Measurements from ENCODE around the gene CMYA5.

Gene CMYA5

DNA sequence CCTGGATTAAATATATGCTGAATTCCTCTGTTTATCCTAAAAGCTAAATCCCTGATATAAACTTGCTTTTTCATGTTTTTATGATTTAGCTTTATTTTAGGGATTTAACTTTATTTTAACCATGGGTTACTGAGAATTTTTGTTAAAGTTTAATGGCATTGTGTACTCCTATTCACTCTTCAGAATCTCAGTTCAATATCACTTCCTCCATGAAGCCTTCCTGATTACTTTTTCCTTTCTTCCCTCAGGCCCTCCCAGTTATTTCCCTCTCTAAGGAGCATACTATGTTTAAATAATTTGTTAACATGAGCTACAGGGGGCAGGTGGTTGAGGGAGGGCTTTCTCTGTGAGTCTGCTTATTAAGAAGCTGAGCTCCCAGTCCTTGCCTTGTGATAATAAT, 151.5 kb downstream of the CMYA5 start:
- DNase-seq, result no peak

DNA sequence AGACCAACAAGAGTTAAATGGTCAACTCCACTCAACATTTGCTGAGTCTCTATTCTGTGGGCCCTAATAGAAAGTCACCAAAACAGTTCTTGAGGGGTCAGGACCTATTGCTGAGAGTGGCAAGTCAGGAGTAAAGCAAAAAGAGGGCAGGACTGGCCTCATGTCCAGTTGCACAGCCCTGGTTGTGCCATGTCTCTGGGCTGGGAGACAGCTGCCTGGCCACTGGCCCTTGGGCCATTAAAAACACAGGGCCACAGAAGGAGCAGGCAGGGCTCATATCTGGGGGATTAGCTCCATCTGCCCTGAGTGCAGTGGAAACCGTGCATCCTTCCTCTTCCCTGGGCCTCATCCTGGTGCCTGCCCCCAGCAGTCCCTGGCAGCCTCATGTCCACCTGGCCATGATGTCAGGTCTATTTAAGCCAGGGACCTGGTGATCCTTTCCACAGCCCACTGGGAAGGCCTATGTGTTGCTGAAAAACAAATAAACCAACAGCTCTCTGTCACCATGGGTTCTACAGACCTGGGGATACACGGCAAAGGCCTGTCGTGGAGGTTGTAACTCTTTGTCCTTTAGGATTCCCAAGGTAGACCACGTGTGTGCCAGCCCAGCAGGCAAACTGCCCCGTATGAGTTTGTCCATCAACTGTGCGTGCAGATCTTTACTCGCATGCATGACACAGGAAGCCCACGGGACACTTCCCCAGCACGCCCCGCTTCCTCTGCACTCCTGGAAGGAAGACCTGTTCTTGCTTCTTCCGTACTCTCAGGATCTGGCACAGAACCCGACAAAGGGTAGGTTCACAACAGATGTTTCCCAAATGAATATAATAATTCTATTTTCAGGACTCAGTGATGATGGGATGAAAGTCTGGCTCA, 152.6 kb downstream of the CMYA5 start:
- DNase-seq, result no peak

DNA sequence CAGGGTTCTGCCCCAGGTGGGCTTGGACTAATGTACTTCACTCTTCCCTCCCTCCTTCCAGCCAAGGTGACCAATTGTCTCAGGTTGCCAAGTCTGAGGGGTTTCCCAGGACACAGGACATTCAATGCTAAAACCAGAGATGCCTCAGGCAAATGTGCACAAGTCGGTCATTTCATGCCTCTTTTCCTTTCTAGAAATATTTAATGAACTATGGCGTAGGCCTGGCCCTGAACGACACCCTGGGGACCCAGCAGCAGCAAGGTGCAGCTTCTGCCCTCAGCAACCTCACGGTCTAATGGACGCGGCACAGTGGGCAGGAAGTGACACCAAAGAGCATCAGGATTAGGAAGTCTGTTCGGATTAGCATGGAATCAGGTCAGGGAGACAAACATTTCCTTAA, 153.4 kb downstream of the CMYA5 start:
- DNase-seq, result no peak

DNA sequence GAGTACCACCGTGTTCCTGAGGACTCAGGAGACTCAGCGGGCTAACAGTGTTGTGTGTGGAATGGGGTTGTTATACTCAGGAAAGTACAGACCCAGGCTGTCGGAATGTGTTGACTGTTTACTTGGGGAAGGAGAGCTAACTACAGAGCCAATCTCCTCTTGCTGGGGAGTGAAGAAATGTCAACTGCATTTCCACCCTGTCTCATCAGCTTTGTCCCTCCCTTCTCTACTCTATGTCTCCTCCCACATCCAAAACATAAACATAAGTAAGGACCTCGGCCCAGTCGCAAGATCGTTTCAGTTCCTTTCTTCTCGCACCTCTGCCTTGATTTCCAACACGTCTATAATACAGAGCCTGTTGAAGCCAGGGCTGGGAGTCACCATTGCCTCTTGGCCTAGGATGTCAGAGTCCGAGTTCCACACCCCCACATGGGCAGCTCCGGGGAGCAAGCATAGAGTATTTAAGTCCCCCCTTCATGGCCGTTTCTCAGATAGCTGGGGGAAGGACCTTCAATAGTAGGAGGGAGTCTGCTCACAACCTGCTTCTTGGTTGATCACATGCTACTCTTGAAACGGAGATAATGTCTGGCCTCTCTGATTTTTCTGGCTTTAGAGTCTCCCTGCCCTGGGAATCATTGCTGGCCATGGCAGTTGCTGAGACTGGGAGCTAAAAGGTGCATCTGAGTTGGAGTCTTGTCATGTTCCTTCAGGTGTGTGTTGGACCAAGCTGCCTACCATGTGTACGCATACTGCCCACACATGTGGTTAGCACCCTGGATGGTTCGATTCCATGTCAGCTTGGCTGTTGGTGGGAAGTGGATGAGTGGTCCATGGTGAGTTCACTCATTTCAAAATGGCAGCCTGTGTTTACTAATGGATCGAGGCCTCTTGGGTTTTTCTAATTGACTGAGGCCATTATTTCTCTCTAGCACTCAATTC, 154.1 kb downstream of the CMYA5 start:
- DNase-seq, result no peak

DNA sequence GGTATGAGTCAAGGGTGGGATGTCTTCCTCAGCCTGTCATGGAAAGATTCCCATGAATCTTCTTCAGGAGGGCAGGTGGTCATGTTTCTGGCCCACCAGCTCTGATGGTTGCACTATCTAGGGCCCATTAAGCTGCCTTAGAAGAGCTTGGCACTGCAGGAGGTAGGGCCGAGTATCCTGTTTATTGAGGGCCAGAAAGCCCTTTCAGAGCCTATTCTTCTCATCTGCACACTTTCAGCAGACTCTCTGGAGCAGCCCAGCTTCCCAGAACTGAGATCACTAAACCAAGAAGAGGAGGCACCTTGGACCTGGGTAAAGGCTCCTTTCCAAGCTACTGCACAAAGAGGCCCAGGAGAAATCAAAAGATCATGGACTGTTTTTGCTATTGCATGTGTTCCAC, 154.9 kb downstream of the CMYA5 start:
- no peak for DNase-seq

DNA sequence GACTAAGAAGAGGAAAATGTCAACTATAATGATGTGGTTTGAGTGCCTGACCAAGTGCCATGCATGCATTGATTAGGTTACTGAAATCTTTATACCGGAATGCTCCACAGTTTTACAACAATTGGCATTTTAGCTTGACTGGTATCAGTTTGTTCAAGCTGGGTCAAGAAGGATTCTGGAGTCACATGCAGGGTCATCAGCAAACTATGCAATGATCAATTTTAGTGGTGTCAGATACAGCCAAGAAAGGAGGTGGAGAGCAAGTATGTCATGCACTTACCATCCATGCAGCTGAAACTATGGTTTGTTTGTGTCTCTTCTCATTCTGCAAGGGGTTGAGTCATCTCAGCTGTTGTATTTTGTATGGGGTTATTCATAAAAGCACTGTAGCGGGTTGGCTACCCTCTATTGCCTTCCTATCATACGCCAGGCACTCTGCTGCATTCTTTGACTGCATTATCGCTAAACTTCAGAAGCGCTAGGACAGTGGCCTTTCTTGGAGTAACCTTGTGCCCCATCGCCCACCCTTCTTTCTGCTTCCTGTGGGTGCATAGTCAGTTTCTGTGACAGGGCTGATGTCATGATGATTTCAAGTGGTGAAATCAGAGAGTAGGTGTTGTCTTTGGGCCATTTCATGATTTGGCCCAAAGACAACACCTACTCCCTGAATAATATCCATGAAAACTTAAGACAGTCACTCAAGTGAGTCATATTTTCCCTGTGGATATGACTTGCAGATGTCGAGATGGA, 156.0 kb downstream of the CMYA5 start:
- DNase-seq, result no peak

DNA sequence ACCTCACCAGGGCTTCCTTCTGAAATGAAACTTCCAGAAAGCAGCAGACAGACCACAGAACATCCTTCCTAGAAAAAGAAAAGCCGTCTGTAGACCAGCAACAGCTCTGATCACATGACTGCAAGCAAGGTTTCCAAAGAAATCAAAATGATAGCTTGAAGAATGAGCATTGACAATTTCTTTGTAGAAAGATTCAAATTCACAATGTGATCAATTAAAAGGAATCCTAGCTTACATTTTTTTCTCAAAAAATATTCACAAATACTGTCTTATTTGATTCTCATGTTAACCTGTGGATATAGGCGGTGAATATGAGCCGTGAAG, 156.5 kb downstream of the CMYA5 start:
- DNase-seq, result no peak

DNA sequence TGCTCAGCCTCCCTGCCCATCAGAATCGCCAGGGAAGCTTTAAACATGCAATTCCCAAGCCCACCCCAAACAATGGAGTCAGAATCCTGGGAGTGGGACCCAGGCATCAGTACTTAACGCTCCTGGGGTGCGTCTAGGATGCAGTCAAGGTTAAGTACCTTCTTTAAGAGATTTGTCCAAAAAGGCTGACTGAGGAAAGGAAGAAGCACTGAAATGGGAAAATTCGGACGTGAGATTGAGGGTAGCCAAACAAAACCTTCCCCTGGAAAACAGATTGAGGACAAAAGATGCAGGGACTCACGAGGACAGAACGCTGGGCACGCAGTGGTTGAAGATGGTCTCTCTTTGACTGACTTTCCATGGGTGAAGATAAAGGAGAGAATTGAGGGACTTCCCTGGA, 157.9 kb downstream of the CMYA5 start:
- DNase-seq, result no peak

DNA sequence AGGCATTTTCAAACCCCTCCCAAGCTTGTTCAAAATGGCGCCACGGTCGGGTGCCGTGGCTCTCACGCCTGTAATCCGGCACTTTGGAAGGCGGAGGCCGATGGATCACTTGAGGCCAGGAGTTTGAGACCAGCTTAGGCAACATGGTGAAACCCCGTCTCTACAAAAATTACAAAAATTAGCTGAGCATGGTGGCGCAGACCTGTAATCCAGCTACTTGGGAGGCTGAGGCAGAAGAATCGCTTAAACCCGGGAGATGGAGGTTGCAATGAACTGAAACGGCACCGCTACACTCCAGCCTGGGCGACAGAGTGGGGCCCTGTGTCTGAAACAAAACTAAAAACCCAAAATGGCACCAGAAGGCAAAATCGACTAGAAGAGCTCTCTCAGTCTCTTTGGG, 159.4 kb downstream of the CMYA5 start:
- no peak for DNase-seq
